LHCN-M2 (cell line): ENCODE measurements around the gene FAR1. TPM values are rescaled to one million over a fixed set of nuclear protein-coding genes. Genes with fewer than 3 reads are reported as not detected.

ENCODE experiments used
- DNase-seq: peaks from one replicate; pipeline ENCODE4 v3.0.0-alpha.2; 2012; ENCODE audit warnings: low read depth
- total RNA-seq: library from RNA; depleted of rRNA; stranded (reverse); fragments of >200 nt; gene quantifications from 2 replicates; pipeline ENCODE4 v1.2.3, GENCODE V29; 2014

FAR1 gene
- total RNA-seq, 1 experiment from 2014 or later, result 40.3 TPM

- no peak for DNase-seq
These were observed 1.3 kb downstream of the FAR1 start for GRCh38 chr11:13669544-13670488.

- no peak for DNase-seq
These were observed 4.2 kb downstream of the FAR1 start for GRCh38 chr11:13672576-13673210.

- no peak for DNase-seq
These were observed 6.5 kb downstream of the FAR1 start for GRCh38 chr11:13674799-13675509.

- no peak for DNase-seq
These were observed 8.1 kb downstream of the FAR1 start for GRCh38 chr11:13676576-13676975.

- no peak for DNase-seq
These were observed 11.3 kb downstream of the FAR1 start for GRCh38 chr11:13679768-13680167.

- no peak for DNase-seq
These were observed 12.2 kb downstream of the FAR1 start for GRCh38 chr11:13680501-13681264.

- DNase-seq, result no peak
These were observed 13.0 kb downstream of the FAR1 start for GRCh38 chr11:13681446-13681845.

- no peak for DNase-seq
These were observed 13.7 kb downstream of the FAR1 start for GRCh38 chr11:13682212-13682611.

GRCh38 chr11:13685461-13686108 is 17.1 kb downstream of the FAR1 start:
- no peak for DNase-seq

- DNase-seq, result no peak
These were observed 18.3 kb downstream of the FAR1 start for GRCh38 chr11:13686776-13687175.

GRCh38 chr11:13687271-13687670 is 18.8 kb downstream of the FAR1 start:
- no peak for DNase-seq

- no peak for DNase-seq
These were observed 22.9 kb downstream of the FAR1 start for GRCh38 chr11:13691286-13691899.

- DNase-seq, result no peak
These were observed 23.7 kb downstream of the FAR1 start for GRCh38 chr11:13692172-13692571.

GRCh38 chr11:13694115-13694514 is 25.6 kb downstream of the FAR1 start:
- no peak for DNase-seq

- DNase-seq, result no peak
These were observed 27.4 kb downstream of the FAR1 start for GRCh38 chr11:13695886-13696285.

GRCh38 chr11:13697710-13698109 is 29.2 kb downstream of the FAR1 start:
- DNase-seq, result no peak

GRCh38 chr11:13698132-13698531 is 29.7 kb downstream of the FAR1 start:
- no peak for DNase-seq

GRCh38 chr11:13699041-13699440 is 30.6 kb downstream of the FAR1 start:
- DNase-seq, result no peak

- DNase-seq, result no peak
These were observed 31.4 kb downstream of the FAR1 start for GRCh38 chr11:13699870-13700269.

- no peak for DNase-seq
These were observed 33.0 kb downstream of the FAR1 start for GRCh38 chr11:13701506-13701905.

GRCh38 chr11:13702071-13702470 is 33.6 kb downstream of the FAR1 start:
- DNase-seq, result no peak
